Activated CD8-positive, alpha-beta memory T cell treated with anti-CD3 and anti-CD28 coated beads, Interleukin-2, amount 50 U/mL, for 24 hours (primary cell): ENCODE results near the gene LPP.
"Not testable (repeated sequence)": the region's sequence is repeated elsewhere in the genome, so short reads cannot be mapped to it uniquely, and the experiment has no call there.

Experiments
- DNase-seq: peaks from one replicate; pipeline ENCODE4 v3.0.0-alpha.2; 2020; ENCODE audit errors: extremely low read depth

Gene LPP

GRCh38 chr3:188701485-188701969, 547.6 kb downstream of the LPP start:
- DNase-seq, result no peak

- not testable (repeated sequence) for DNase-seq
These were observed 548.1 kb downstream of the LPP start for GRCh38 chr3:188702028-188702427.

GRCh38 chr3:188706176-188706575, 552.2 kb downstream of the LPP start:
- no peak for DNase-seq

DNA sequence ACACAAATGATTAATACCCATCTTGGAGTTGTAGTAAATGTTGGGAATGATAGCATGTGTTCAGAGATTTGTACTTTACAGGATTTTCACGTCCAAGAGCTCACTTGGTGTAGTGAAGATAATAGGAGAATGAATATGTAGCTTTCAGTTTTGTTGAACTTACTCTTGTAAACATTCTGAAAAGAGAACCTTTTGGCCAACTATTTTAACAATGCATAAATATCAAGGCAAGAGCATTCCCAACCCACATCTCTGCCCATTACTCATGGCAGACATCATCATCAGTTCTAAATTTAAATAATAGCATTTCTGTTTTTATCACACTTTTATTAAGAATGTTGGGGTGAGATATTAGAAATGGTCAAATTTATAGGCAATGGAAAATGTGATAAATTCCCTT, 552.6 kb downstream of the LPP start:
- DNase-seq, result no peak

DNA sequence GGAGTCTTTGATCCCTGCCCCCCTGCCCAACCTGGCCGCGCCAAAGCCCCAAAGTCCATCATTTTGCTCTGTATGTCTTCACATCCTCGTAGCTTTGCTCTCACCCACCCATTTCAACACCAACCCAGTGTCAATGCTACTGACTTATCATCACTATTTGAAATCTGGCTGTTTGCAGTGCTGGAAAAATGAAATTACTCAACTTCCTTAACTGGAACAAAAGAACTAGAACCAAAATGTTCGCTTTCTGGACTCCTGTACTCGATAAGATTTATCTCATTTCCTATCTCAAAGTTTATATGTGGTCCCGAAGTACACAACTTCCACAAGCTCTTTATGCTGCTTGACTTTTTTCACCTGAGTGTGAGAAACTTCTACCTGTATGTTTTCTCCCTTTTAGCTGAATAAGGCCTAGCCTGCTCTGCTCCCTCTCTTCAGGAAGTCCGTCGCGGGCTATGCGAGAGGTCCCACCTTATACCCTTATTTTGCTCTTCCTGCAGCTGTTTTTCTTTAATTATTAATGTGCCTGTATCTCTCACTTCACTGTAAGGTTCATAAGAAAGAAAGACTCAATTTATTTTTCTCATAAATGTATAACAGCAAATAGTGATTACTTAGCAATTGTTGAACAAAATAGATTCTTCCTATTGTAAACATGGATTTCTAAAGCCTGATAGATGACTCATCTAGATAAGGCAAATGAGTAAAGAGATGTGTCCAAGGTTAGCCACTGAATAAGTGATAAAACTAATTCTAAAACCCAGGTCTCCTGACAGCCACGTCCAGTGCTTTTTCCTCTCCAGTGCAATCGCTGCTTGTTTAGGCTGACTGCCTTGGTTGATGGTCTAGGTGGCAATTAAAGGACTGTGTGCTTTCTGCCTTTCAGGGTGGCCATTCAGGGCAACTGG, 553.7 kb downstream of the LPP start:
- no peak for DNase-seq

DNA sequence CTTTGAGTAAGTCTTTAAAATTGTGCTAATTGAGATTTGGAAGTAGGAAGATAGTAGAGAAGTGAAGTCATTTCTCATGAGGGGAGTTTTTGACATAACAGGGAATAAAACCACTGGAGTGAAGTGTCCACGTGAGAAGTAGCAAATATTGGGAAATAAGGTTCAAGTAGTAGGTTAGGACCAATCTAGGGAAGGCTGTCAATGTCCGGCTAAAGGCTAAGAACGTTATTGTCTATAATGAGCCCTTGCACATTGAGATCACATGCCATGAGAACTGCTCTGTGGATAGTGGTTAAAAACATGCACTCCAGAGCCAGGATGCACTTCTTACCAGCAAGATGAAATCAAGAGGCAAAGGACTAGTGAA, 557.9 kb downstream of the LPP start:
- no peak for DNase-seq

GRCh38 chr3:188712248-188712924, 558.4 kb downstream of the LPP start:
- DNase-seq, result no peak

DNA sequence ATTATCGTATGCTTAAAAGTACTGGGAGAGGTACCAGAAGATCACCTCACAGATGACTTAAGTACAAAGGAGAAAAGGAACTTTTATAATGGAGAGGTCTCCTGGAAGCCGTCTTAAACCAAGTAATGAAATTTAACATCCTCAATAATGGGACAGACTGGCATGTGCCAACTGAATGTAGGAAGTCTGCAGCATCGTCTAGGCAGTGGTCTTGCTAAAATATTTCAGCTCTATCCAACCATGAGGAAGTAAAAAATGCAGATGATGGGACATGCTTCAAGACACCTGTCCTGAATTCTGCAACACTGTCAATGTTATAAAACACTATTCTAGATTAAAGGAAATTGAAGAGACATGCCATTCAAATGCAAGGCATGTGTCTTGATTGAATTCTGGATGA, 559.0 kb downstream of the LPP start:
- no peak for DNase-seq

DNA sequence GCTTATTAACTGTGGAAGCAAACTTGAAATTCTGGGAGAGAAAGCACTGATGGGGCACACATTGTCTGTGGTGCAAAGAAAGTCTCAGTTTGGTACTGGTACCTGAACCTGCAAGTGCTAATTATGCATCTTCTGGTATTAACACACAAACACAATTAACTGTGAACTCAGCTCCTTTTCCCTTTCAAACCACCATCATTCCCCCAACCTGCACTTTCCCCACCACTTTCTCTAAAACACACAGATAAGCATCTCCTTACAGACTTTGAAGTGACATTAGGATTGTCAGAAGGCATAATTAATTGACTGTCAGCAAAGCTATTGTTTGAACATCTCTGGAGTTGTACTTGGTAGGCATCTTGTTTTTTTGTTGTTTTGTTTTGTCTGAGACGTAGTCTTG, 565.6 kb downstream of the LPP start:
- DNase-seq, result no peak

DNA sequence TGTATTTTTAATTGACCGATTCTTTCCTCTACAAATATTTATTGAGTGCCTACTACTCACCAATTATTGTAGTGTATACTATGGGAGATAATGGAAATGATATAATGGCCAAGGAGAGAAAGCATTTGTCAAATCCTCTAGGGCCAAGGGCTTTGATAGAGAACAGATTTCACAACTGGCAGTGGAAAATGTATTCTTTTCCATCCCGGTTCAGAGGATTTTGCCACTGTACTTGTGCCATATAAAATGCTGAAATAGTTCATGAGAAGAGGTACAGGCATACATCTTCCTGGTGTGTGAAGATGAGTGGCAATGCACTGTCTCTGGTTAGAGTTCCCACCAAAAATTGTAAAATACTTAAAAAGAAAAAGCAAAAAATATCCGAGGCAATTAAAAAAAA, 566.3 kb downstream of the LPP start:
- DNase-seq, result no peak

- no peak for DNase-seq
These were observed 566.7 kb downstream of the LPP start for GRCh38 chr3:188720636-188721035.

DNA sequence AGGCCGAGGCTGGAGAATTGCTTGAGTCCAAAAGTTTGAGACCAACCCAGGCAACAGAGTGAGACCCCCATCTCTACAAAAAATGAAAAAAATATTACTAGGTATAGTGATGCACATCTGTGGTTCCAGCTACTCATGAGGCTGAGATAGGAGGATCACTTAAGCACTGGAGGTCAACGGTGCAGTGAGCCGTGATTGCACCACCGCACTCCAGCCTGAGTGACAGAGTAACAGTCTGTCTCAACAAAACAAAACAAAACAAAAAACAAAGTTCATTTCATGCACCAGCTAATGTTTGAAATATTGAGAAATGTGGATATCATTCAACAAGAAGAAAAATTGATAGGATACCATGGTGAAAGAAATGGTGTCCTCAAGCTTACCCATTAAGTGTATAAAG, 567.4 kb downstream of the LPP start:
- no peak for DNase-seq

DNA sequence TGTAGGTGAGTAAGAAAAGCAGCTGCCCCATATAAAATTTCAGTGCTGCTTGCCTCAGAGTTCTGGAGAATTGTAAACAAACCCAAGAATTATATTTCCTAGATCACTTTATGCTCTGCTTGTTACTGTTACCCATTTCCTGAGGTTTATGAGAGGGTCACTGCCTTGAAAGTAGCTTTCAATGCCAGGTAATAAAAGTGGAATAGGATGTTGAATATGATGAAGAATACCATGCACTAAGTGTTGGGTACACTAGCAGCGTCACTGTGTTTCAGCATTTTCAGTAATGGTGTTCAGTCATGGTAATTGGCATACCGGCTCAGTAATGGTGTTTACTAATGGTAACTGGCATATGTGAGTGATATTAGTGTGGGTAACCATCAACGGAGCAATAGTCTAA, 568.0 kb downstream of the LPP start:
- no peak for DNase-seq

GRCh38 chr3:188722963-188723362, 569.0 kb downstream of the LPP start:
- DNase-seq, result no peak

DNA sequence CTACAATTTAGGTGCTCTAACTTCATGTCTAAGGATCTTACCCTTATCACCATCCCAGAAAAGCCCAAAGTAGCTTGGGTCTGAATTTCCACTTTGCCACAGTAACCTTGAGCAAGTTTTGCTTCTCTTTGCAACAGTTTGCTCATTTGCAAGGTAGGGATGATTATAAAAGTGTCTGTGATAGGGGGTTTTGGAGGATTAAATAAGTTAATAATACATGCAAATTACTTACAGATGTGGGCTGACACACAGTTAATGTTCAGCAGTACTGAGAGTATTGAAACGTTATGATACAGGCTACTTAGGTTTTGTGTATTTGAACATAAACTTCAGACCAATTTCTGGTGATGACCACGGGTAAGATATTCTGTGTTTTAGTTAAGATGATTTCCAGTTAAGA, 573.1 kb downstream of the LPP start:
- DNase-seq, result no peak

GRCh38 chr3:188728371-188728896, 574.5 kb downstream of the LPP start:
- no peak for DNase-seq

DNA sequence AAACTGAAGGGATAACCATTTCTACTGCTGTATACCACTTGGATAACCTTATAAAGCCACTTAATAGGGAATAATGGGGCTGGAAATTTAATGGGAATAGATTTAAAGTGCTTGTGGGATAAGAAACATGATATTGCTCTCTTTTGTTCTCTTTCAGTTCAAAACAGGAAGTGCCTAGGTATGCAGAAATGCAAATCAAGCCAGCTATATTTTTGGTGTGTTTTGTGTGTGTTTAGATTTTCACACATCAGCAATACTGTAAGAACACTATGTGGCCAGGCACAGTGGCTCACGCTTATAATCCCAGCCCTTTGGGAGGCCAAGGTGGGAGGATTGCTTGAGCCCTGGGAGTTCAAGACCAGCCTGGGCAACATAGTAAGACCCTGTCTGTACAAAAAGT, 575.5 kb downstream of the LPP start:
- DNase-seq, result no peak

- DNase-seq, result no peak
These were observed 580.4 kb downstream of the LPP start for GRCh38 chr3:188734395-188734794.

DNA sequence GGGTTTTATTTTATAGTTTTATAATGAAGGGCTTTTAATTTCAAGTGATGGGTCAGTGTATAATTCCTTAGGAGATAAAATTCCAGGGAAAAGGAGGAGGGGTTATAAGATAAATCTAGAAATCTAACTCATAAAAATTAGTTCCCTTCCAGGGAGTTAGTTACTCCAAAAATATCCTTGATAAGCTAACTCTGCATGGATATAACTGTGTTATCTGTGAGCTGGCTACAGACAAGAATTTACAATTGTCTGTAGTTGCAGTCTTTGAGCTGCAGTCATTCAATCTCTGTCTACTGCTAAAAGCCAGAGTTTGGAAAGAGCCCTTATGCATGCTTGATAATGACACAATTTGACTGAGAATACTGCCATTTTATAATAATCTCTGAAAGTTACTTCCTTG, 585.6 kb downstream of the LPP start:
- no peak for DNase-seq

- no peak for DNase-seq
These were observed 586.1 kb downstream of the LPP start for GRCh38 chr3:188740010-188740409.

DNA sequence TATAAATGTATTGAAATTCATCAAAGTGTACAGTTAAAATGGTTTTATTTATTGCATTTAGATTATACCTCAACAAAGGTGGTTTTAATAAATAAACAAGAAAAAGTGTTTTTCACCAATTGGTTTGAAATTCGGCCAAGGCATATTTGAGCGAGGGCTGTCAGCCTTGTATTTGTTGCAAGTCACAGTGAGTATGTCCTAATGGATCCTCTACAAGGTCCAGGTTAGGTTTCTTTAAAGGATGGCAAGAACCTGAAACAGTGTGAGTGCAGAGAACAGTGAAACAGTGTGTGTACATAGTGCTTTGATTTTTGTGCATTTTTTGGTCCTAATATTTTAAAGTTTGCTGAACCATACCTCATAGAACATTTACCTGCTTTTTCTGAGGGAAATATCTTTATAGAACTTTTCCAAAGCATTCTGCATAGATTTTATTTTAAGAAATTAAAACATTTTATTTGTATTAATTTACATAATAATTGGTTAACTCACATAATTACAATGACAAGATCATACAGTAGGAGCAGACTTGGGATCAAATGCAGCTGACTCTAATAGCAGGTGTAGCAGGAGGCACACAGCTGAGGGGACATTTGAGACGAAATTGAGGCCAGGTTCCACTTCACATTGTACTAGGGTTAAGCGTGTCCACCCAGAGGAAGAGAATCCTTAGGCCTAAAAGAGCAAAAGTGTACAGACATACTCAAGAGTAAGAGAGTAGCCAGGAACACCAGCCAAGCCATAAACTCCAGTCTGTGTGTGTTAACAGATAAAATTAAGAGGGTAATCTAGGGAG, 589.0 kb downstream of the LPP start:
- DNase-seq, result no peak

DNA sequence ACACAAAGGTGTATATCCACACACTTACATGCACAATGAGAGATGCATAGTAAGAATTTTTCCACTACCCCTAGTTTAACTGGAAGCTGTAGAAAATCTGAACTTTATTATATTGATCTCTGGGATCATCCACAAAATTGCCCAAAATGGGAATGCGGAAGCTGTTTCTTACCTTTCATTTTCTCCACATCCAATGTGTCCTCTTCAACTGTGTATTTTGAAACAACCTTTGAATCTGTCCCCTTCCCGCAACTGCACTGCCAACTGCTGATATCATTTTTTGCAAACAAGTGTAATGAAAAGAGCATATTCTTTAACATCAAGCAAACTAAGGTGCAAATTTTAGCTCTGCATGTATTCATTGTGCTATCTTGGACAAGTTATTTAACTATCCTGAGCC, 590.2 kb downstream of the LPP start:
- DNase-seq, result no peak
